Endothelial cell of umbilical vein (primary cell): ENCODE data around the gene CPHXL. TPM values are rescaled to one million over a fixed set of nuclear protein-coding genes. Genes with fewer than 3 reads are reported as not detected.

Source experiments
- BruUV-seq: library from RNA; stranded (reverse); fragments of 400-500 nt; replicated peaks from 2 replicates; lab custom pipeline; 2021; lab: Mats Ljungman, UMichigan
- CTCF ChIA-PET: fragments of 300-600, 350-600 bp; sonication (Branson Sonifier 250); formaldehyde crosslinking; loops from one replicate; lab custom pipeline; 2021; ENCODE audit warnings: antibody characterized with exemption, inconsistent platforms; lab: Charles Lee
- POLR2A ChIA-PET: fragments of 300-600, 350-600 bp; sonication (Branson Sonifier 250); formaldehyde crosslinking; loops from one replicate; lab custom pipeline; 2021; ENCODE audit warnings: antibody characterized with exemption, inconsistent platforms; lab: Charles Lee
- DNase-seq: peaks from one replicate; pipeline ENCODE4 v3.0.0-alpha.2; 2011; ENCODE audit warnings: low read depth, low spot score
- FAIRE-seq: peaks from 2 replicates; lab custom pipeline; 2011; peaks lifted over from hg19 to GRCh38; lab: Jason Lieb, UNC
- H2AFZ ChIP-seq: 2 replicates; pipeline ENCODE4 v1.6.0; 2012; ENCODE audit warnings: low read depth, low read length, control low read depth, inconsistent platforms
- H3K27ac ChIP-seq: 2 replicates; pipeline ENCODE4 v1.5.1; 2011; ENCODE audit warnings: low read depth, mild to moderate bottlenecking, control low read depth, low read length, moderate library complexity; ENCODE audit not compliant: insufficient read depth
- H3K27me3 ChIP-seq, 2 experiments: 2 replicates each; pipeline versions ENCODE4 v1.6.0 to v1.6.1; 2011; ENCODE audit warnings: low read length in 2 of 2, mixed read lengths in 1 of 2; ENCODE audit not compliant: control insufficient read depth in 2 of 2, insufficient read depth in 2 of 2
- H3K36me3 ChIP-seq, 2 experiments: 2 replicates in 1 of 2; 3 replicates in 1 of 2; pipeline ENCODE4 v1.5.1; 2011; ENCODE audit warnings: low read length in 2 of 2, mild to moderate bottlenecking in 1 of 2, moderate library complexity in 1 of 2; ENCODE audit not compliant: control insufficient read depth in 2 of 2, insufficient read depth in 2 of 2; ENCODE audit errors: extremely low read depth in 1 of 2
- H3K4me1 ChIP-seq: 3 replicates; pipeline ENCODE4 v1.5.1; 2011; ENCODE audit warnings: mild to moderate bottlenecking, low read length; ENCODE audit not compliant: control insufficient read depth, insufficient read depth; ENCODE audit errors: extremely low read depth
- H3K4me2 ChIP-seq: 2 replicates; pipeline ENCODE4 v1.6.1; 2011; ENCODE audit warnings: low read length, control low read depth, mixed read lengths; ENCODE audit not compliant: insufficient read depth
- H3K4me3 ChIP-seq, 3 experiments: fragments of 200-600 bp in 1 of 3; sonication (generic), shearing (Covaris generic) in 1 of 3; replicated peaks in 1 of 3; 2 replicates each; pipeline ENCODE4 v1.5.1; 2011 to 2016; ENCODE audit warnings: control low read depth in 3 of 3, low read length in 3 of 3, mild to moderate bottlenecking in 2 of 3, inconsistent platforms in 1 of 3, low read depth in 1 of 3, moderate library complexity in 1 of 3; ENCODE audit not compliant: insufficient read depth in 1 of 3
- H3K79me2 ChIP-seq: 2 replicates; pipeline ENCODE4 v1.6.0; 2012; ENCODE audit warnings: low read length, inconsistent platforms; ENCODE audit not compliant: control insufficient read depth, insufficient read depth
- H3K9ac ChIP-seq: replicated peaks from 2 replicates; pipeline ENCODE3; 2011; ENCODE audit warnings: low read length, control low read depth; ENCODE audit not compliant: insufficient read depth; ENCODE audit errors: extremely low read depth
- H3K9me1 ChIP-seq: replicated peaks from 3 replicates; pipeline ENCODE4 v1.6.0; 2011; ENCODE audit warnings: mild to moderate bottlenecking, low read length; ENCODE audit not compliant: control insufficient read depth, insufficient read depth; ENCODE audit errors: extremely low read depth
- H3K9me3 ChIP-seq: replicated peaks from 2 replicates; pipeline ENCODE4 v1.5.1; 2012; ENCODE audit warnings: low read length, inconsistent platforms; ENCODE audit not compliant: control insufficient read depth, insufficient read depth
- H4K20me1 ChIP-seq: replicated peaks from 2 replicates; pipeline ENCODE3; 2011; ENCODE audit warnings: mild to moderate bottlenecking, low read length; ENCODE audit not compliant: control insufficient read depth, insufficient read depth; ENCODE audit errors: extremely low read depth
- EZH2 ChIP-seq: IDR thresholded peaks from 2 replicates; pipeline ENCODE4 v1.6.1; 2012; ENCODE audit warnings: borderline replicate concordance, low read depth, mild to moderate bottlenecking, moderate library complexity, low read length, inconsistent platforms; ENCODE audit not compliant: severe bottlenecking
- FOS ChIP-seq: IDR thresholded peaks from 2 replicates; pipeline ENCODE4 v1.6.1; 2011; ENCODE audit warnings: mild to moderate bottlenecking, low read length, moderate library complexity, borderline replicate concordance; ENCODE audit not compliant: insufficient read depth
- GATA2 ChIP-seq: IDR thresholded peaks from 2 replicates; pipeline ENCODE4 v1.7.0; 2011; ENCODE audit warnings: low read depth, mild to moderate bottlenecking, moderate library complexity, mixed read lengths, low read length; ENCODE audit not compliant: insufficient read length, insufficient read depth
- JUN ChIP-seq: IDR thresholded peaks from 2 replicates; pipeline ENCODE4 v1.6.1; 2011; ENCODE audit warnings: borderline replicate concordance, low read depth; ENCODE audit not compliant: insufficient read length, insufficient read depth
- MYC ChIP-seq: IDR thresholded peaks from one replicate; pipeline ENCODE4 v1.6.1; 2011; ENCODE audit warnings: mild to moderate bottlenecking, low read depth, low read length
- POLR2A ChIP-seq: IDR thresholded peaks from 2 replicates; pipeline ENCODE4 v1.6.1; 2012; ENCODE audit warnings: low read depth, mild to moderate bottlenecking, control low read depth, low read length
- POLR2AphosphoS5 ChIP-seq: IDR thresholded peaks from 2 replicates; pipeline ENCODE4 v1.6.1; 2012; ENCODE audit warnings: low read depth, mild to moderate bottlenecking, control low read depth, low read length, moderate library complexity; ENCODE audit not compliant: insufficient read depth
- dilution Hi-C: fragments of 300-500 bp; cut with MboI; formaldehyde crosslinking; loops from one replicate; pipeline ENCODE4 v1.15.0; 2019; ENCODE audit warnings: low sequenced_read_pairs; ENCODE audit not compliant: extremely low pct_ligation_motif_present
- intact Hi-C: fragments of 100-400 bp; cut with micrococcal nuclease; formaldehyde crosslinking; loops from one replicate; pipeline ENCODE4 v1.10.0; 2022
- polyA plus RNA-seq, 4 experiments: library from polyadenylated mRNA; depleted of rRNA in 3 of 4; stranded (reverse) in 3 of 4; unstranded in 1 of 4; fragments of >200 nt; gene quantifications; 2 replicates each; pipeline versions ENCODE4 v1.2.1 to v1.2.3, GENCODE V29; 2011 to 2012; ENCODE audit warnings: missing spikeins in 1 of 4
- total RNA-seq: library from RNA; stranded (reverse); gene quantifications from 2 replicates; pipeline ENCODE4 v1.2.3, GENCODE V29; 2021
- TF ChIP-seq, protein P1 (sequence below), 2 donors: IDR thresholded peaks; 1 replicate in 1 of 2; 2 replicates in 1 of 2; pipeline ENCODE4 v1.5.1; 2011; ENCODE audit warnings: low read length in 2 of 2, mild to moderate bottlenecking in 2 of 2, moderate library complexity in 2 of 2, control low read depth in 1 of 2, inconsistent platforms in 1 of 2, low read depth in 1 of 2; ENCODE audit not compliant: insufficient read depth in 1 of 2; ENCODE audit errors: extremely low read depth in 1 of 2
- TF ChIP-seq, protein P2 (sequence below): IDR thresholded peaks from 2 replicates; pipeline ENCODE4 v1.6.1; 2011; ENCODE audit not compliant: insufficient read depth, insufficient read length

The CPHXL gene
- total and polyA plus RNA-seq, 2 donors (not counting 3 experiments of a cell fraction or from before 2014, with no cell fraction given), result not detected

DNA sequence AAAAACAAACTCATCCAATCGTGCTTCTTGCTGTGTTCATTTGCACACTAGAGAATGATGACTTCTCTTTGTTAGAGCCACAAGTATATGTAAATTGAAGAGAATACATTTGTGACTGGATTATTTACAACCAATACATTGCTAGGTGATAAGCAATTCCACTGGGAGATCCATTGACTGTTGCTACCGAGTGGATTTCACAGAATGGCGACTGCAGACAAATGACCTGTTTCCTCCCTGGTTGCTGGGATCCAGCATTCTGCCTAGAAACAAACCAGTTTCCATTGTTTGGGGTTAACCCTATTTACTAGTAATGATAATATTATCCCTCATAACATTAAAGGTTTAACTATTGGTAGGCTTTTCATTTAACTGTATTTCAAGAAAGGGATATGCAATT, 36.9 kb upstream of the CPHXL start:
- DNase-seq (no peak), FAIRE-seq (no peak)
- H3K4me3 ChIP-seq, result no peak overlapping the region
- no peaks in the 10 kb centered on the region for H3K79me2 ChIP-seq
- H3K27me3 ChIP-seq, result peaks cover 0 to 5% of the 10 kb centered on the region in 2 experiments
- no peak overlapping the region for H3K4me2 ChIP-seq
- no peaks in the 10 kb centered on the region for H3K36me3 ChIP-seq
- TF ChIP-seq, protein P1, sequence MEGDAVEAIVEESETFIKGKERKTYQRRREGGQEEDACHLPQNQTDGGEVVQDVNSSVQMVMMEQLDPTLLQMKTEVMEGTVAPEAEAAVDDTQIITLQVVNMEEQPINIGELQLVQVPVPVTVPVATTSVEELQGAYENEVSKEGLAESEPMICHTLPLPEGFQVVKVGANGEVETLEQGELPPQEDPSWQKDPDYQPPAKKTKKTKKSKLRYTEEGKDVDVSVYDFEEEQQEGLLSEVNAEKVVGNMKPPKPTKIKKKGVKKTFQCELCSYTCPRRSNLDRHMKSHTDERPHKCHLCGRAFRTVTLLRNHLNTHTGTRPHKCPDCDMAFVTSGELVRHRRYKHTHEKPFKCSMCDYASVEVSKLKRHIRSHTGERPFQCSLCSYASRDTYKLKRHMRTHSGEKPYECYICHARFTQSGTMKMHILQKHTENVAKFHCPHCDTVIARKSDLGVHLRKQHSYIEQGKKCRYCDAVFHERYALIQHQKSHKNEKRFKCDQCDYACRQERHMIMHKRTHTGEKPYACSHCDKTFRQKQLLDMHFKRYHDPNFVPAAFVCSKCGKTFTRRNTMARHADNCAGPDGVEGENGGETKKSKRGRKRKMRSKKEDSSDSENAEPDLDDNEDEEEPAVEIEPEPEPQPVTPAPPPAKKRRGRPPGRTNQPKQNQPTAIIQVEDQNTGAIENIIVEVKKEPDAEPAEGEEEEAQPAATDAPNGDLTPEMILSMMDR (IDR thresholded peaks at IDR 0.05; ENCODE audit: extremely low read depth in 1 of 2, insufficient read depth in 1 of 2, low read depth in 1 of 2, low read length in 2 of 2), result no peak
- TF ChIP-seq GATA2 (no peak), FOS (no peak), POLR2AphosphoS5 (no peak), MYC (no peak), EZH2 (no peak), POLR2A (no peak), JUN (no peak)
- TF ChIP-seq, protein P2, sequence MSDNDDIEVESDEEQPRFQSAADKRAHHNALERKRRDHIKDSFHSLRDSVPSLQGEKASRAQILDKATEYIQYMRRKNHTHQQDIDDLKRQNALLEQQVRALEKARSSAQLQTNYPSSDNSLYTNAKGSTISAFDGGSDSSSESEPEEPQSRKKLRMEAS, result no peak
- H3K9ac ChIP-seq, result no peak overlapping the region
- H4K20me1 ChIP-seq, result no peaks in the 10 kb centered on the region
- H3K9me1 ChIP-seq, result no peaks in the 10 kb centered on the region
- CTCF ChIA-PET, result interaction anchor here (0.7 to 2.8 kb wide), 21 partner anchors 11 to 1409 kb away, joined by 3 to 74 read pairs (median 4); partner anchors contain the start of genes ADAT1, CFDP1, TMEM170A and TMEM231
- no peak overlapping the region for H3K27ac ChIP-seq
- POLR2A ChIA-PET, result no interaction called here
- H3K4me1 ChIP-seq, result no peaks in the 10 kb centered on the region
- H3K9me3 ChIP-seq, result no peaks in the 10 kb centered on the region
- BruUV-seq, result no TSS peak
- dilution Hi-C loops, result no loop called here
- intact Hi-C loops, result loop anchor here (5.0 kb wide), 1 partner anchor 196 kb away; the partner anchor contains the start of gene GABARAPL2
- H2AFZ ChIP-seq, result no peak overlapping the region
